ENCODE results near the gene TMEM79.

Gene TMEM79

DNA sequence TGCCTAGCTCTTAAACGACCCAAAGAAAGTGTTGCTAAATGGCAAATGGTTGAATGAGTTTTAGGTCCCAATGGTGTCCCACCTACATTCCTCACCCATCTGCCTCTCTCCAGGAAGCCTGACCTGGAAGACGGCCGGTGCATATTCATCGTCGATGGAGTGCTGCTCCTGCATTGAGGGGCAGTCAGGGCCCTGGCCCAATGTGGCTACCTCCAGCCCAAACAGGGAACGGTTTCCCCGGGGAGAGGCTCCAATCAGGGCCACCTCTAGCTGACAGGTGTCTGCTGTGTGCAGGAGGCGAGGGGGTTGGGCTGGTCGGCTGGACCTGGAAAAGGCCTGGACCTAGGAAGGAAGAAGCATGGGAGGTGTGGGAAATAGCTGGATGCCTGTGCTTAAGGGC is 9.8 kb downstream of the TMEM79 start:
- Mint-ChIP-seq H3K9me3 (no peaks in the 10 kb centered on the region), H3K4me3 (no peak overlapping the region), H3K4me1 (peaks cover 28% of the 10 kb centered on the region), H3K27me3 (ENCODE audit: low read depth, poor library complexity) (peaks cover 9% of the 10 kb centered on the region), H3K36me3 (ENCODE audit: low read depth) (peaks cover 10% of the 10 kb centered on the region), H3K27ac (no peak overlapping the region)
- TF ChIP-seq, protein P1, sequence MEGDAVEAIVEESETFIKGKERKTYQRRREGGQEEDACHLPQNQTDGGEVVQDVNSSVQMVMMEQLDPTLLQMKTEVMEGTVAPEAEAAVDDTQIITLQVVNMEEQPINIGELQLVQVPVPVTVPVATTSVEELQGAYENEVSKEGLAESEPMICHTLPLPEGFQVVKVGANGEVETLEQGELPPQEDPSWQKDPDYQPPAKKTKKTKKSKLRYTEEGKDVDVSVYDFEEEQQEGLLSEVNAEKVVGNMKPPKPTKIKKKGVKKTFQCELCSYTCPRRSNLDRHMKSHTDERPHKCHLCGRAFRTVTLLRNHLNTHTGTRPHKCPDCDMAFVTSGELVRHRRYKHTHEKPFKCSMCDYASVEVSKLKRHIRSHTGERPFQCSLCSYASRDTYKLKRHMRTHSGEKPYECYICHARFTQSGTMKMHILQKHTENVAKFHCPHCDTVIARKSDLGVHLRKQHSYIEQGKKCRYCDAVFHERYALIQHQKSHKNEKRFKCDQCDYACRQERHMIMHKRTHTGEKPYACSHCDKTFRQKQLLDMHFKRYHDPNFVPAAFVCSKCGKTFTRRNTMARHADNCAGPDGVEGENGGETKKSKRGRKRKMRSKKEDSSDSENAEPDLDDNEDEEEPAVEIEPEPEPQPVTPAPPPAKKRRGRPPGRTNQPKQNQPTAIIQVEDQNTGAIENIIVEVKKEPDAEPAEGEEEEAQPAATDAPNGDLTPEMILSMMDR (IDR thresholded peaks at IDR 0.05) = no peak
- DNase-seq = no peak

DNA sequence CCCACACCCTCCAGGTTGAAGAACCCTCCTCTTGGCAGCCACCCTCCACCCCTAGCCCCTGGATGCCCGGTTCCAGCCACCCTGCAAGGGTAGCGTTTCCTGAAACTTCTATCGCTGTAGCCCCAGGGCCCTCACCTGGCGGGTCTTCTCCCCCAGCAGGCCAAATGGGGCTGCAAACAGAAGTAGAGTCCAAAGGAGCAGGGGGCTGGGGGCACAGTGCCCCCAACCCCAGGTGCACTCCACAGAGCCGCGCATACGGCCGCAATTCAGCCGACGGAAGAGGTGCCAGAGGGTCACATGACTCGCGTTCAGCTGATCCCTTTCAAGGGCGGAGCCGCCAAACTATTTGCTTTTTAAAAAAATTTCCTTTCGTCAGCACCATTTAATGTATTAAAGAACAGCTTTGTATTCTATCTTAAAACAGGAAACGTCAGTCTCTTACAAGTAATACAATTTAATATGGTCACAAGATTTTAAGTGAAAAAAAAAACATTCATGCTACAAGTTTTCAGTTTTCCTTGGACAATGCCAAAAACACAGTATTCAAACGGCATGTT is 11.3 kb downstream of the TMEM79 start, which contains the start of gene GLMP:
GLMP (minus strand) TSS at position 289 of the 557 bp plus-strand sequence; CDS start at position 255, 34 bp downstream.
- H3K27me3 Mint-ChIP-seq (ENCODE audit: low read depth, poor library complexity) = peaks cover 15% of the 10 kb centered on the region
- H3K4me3 Mint-ChIP-seq = peak within 1 kb of the TSS; percentile 89
- H3K36me3 Mint-ChIP-seq (ENCODE audit: low read depth) = no peaks in the 10 kb centered on the region
- DNase-seq = peak; percentile 32
- TF ChIP-seq, protein P1 (IDR thresholded peaks at IDR 0.05) = no peak
- H3K9me3 Mint-ChIP-seq = no peaks in the 10 kb centered on the region
- no peak within 1 kb of the TSS for H3K27ac Mint-ChIP-seq
- H3K4me1 Mint-ChIP-seq = peaks cover 28% of the 10 kb centered on the region

DNA sequence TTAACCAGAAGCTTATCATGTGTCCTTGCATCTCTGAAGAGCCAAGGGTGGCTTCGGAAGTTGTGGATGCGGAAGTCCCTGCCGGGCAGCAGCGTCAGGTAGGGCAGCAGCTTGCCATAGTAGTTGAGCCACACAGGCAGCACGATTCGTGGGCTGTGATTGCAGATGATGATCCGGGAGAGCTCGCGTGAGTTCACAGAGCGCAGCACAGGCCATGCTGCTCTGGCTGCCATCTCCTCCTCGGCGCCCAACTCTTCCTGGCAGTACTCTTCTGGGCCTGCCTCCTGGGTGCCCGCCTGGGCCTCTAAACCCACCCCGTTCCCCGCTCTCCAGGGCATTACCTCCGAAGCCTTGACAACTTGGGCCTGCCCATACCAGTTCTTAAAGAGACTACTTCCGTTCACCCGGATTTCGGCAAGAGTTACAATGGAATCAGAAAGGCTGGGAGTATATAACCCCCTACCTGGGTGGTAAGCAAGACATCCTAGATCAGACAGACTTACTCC is 14.8 kb downstream of the TMEM79 start, which contains the start of gene VHLL:
VHLL (minus strand) TSS at position 456 of the 506 bp plus-strand sequence; CDS start at position 338, 118 bp downstream.
- H3K9me3 Mint-ChIP-seq = no peaks in the 10 kb centered on the region
- TF ChIP-seq, protein P1 (IDR thresholded peaks at IDR 0.05) = no peak
- no peak within 1 kb of the TSS for H3K4me3 Mint-ChIP-seq
- peaks cover 12% of the 10 kb centered on the region for H3K36me3 Mint-ChIP-seq (ENCODE audit: low read depth)
- peaks cover 10% of the 10 kb centered on the region for H3K4me1 Mint-ChIP-seq
- peaks cover 15% of the 10 kb centered on the region for H3K27me3 Mint-ChIP-seq (ENCODE audit: low read depth, poor library complexity)
- no peak within 1 kb of the TSS for H3K27ac Mint-ChIP-seq
- DNase-seq = no peak

DNA sequence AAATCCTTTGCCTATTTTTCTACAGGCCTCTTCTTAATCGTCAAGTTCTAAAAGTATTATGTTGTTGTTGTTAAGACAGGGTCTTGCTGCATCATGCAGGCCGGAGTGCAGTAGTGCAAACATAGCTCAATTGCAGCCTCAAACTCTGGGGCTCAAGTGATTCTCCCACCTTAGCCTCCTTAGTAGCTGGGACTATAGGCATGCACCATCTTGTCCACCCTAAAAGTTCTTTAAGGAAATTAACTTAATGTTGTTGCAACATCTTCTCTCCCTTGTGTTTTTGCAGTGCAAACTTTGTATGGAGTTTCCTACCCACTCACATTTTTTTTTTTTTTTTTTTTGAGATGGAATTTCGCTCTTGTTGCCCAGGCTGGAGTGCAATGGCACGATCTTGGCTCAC is 19.1 kb downstream of the TMEM79 start:
- Mint-ChIP-seq H3K27me3 (ENCODE audit: low read depth, poor library complexity) (peaks cover 12% of the 10 kb centered on the region), H3K36me3 (ENCODE audit: low read depth) (peaks cover 36% of the 10 kb centered on the region), H3K4me3 (no peak overlapping the region), H3K4me1 (peaks cover 16% of the 10 kb centered on the region), H3K27ac (no peak overlapping the region), H3K9me3 (no peaks in the 10 kb centered on the region)
- TF ChIP-seq, protein P1 (IDR thresholded peaks at IDR 0.05) = no peak
- no peak for DNase-seq

DNA sequence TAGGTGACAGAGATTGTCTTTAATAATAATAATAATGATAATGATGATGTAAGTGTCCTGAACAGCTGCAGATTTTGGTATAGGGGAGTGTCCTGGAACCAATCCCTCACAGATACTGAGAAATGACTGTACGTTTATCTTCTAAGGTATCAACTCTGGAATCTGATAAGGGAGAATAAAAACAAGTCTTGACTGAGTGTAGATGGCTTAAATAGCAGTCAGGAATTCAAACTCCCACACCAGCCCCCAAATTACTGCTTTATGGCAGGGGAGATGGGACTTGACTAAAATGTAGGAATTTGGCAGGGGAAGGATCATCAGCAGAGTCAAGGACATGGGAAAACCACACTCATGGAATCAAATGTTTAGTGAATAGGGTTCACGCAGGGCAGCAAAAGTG is 21.1 kb downstream of the TMEM79 start:
- Mint-ChIP-seq H3K9me3 (no peaks in the 10 kb centered on the region), H3K4me3 (no peak overlapping the region), H3K27me3 (ENCODE audit: low read depth, poor library complexity) (peaks cover under 1% of the 10 kb centered on the region), H3K36me3 (ENCODE audit: low read depth) (peaks cover 49% of the 10 kb centered on the region), H3K4me1 (peaks cover 16% of the 10 kb centered on the region), H3K27ac (peak overlapping the region; percentile 64)
- DNase-seq = no peak
- TF ChIP-seq, protein P1 (IDR thresholded peaks at IDR 0.05) = no peak

DNA sequence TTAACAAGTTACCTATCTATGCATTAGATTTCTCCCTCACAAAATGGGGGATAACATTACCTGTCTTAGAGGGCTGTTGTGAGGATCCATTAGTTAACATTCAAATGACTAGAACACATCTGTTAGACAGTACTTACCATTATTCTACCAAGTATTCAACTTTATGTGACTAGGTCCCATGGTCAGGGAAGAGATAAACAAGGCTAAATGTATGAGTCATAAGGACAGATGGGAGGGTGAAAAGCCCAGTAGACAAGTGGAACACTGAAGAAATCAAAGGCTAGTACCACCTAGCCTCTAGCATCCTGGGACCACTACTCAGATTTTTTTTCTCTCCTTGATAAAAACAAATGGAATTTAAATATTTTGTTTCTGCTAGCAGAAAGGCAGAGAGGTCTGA is 24.0 kb downstream of the TMEM79 start:
- peaks cover 16% of the 10 kb centered on the region for H3K4me1 Mint-ChIP-seq
- TF ChIP-seq, protein P1 (IDR thresholded peaks at IDR 0.05) = no peak
- peaks cover 73% of the 10 kb centered on the region for H3K36me3 Mint-ChIP-seq (ENCODE audit: low read depth)
- peak overlapping the region; percentile 56 for H3K27ac Mint-ChIP-seq
- DNase-seq = no peak
- no peaks in the 10 kb centered on the region for H3K9me3 Mint-ChIP-seq
- H3K4me3 Mint-ChIP-seq = no peak overlapping the region
- H3K27me3 Mint-ChIP-seq (ENCODE audit: low read depth, poor library complexity) = no peaks in the 10 kb centered on the region

Measured in nephron progenitor cell (in vitro differentiated cells).